CD1c-positive myeloid dendritic cell (primary cell): ENCODE data around the gene C11orf71.

ENCODE experiments used
- DNase-seq: peaks from one replicate; pipeline ENCODE4 v3.0.0-alpha.2; 2016; ENCODE audit errors: extremely low spot score

Gene C11orf71, protein sequence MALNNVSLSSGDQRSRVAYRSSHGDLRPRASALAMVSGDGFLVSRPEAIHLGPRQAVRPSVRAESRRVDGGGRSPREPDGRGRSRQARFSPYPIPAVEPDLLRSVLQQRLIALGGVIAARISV

GRCh38 chr11:114400216-114400914 lies at the start of gene C11orf71, which contains the start of gene RBM7:
Gene C11orf71, minus strand, starts transcription at chr11:114400511. Its CDS starts 180 bp downstream, at chr11:114400331.
Gene RBM7, plus strand, starts transcription at chr11:114400666. Its CDS starts 6 bp downstream, at chr11:114400672.
- peak; percentile 100 for DNase-seq

GRCh38 chr11:114449845-114450244 lies 49.5 kb upstream of the C11orf71 start:
- no peak for DNase-seq

- no peak for DNase-seq
Observed at GRCh38 chr11:114448749-114449482, 48.6 kb upstream of the C11orf71 start.

- no peak for DNase-seq
Observed at GRCh38 chr11:114447892-114448291, 47.6 kb upstream of the C11orf71 start.

GRCh38 chr11:114447444-114447843 lies 47.1 kb upstream of the C11orf71 start:
- no peak for DNase-seq

- DNase-seq = no peak
Observed at GRCh38 chr11:114442536-114442935, 42.2 kb upstream of the C11orf71 start.

- DNase-seq = no peak
Observed at GRCh38 chr11:114441921-114442320, 41.6 kb upstream of the C11orf71 start.

DNA sequence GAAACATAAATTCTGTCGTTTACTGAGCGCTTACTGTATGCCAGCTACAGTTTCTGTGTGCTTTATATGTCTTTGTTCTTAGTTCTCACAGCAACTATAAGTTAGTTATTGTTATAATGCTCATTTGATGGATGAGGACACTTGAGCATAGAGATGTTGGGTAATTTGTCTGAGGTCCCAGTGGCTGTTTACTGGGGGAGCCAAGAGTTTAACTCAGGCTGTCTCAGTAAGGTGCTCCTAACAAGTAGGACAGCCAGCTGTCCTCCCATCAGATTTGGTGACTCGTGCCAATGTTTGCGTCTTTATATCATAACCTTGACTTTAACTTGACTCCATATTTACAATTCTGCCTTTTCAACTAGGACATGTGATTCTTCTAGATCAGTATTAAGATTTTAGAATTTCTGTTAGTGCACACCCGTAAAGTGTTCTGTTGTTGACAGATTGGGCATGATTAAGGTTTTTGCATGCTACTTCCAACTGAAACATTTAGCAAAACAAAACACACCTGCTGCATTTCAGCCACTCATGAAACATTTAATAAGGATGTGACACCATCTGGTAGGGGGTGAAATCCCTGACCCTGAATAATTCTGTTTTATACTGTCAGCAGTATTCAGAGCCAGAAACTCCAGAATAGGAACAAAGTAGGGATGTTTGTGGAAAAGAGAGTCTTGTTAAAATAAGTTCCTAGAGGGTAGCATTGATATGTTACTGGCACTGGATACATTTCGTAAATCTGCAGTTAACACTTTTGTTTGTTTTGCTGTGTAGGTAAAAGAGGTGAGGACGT lies 40.9 kb upstream of the C11orf71 start:
- no peak for DNase-seq

DNA sequence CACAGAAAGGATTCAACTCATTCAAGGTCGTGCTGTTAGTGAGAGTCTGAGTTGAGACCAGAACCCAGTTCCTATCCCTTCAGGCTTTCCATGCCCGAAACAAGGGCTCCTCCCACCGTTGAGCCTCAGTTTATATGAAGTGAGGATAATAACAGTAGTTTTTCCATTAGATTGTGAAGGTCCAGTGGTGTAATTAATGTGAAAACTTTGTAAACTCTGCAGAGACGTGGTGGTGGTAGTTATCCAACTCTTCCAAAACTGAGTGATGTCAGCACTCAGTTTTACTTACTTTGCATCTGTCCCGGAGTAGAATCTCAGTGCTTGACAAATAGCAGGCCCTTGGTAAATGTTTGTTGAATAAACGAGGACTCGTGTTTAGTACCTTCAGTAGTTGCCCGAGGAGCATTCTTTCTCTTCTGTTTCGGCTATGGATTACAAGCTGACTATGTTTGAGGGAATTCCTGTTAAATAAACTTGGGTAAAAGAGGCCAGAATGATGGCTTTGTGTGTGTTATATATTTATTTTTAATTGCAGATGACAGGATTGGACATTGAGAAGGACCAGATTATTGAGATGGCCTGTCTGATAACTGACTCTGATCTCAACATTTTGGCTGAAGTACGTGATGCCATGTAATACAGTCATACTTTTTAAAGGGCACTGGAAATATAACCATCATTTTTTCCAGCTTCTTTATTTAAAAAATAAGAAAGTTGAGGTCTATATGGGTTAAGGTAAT lies 40.0 kb upstream of the C11orf71 start:
- DNase-seq = no peak

DNA sequence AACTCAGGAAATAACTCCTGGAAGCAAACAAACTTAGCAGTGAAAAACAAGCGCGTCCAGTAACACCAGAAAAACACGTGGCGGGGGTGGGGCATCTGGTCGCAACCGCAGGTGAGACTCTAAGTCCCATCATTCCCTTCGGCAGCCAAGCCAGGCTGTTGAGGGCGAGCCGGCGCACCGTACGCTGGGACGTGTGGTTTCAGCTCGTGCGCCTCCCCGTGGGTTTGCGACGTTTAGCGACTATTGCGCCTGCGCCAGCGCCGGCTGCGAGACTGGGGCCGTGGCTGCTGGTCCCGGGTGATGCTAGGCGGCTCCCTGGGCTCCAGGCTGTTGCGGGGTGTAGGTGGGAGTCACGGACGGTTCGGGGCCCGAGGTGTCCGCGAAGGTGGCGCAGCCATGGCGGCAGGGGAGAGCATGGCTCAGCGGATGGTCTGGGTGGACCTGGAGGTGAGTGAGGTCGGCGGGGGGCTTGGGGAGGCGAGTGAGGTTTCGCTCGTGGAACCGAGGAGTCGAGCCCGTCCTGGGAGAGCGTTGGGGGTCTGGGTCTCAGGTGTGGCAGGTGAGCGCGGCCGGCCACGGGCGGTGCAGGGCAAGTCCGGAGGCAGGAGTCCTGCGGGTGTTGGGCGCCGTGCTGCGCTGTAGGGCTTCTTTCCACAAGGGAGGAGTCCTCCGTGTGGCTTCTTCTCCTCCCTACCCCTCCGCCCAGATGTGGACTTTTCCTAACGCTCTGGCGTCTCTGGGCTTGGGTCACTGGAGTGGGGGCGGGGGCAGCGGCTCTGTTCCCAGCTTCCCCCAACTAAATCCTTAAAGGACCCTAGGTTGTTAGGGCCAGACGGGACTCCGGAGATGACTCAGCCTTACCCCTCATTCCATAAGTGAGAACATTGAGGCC lies 39.2 kb upstream of the C11orf71 start, which contains the start of gene REXO2:
Gene REXO2 (plus strand): TSS at position 239 of the 892 bp plus-strand sequence. CDS start 62 bp downstream, at position 301.
- DNase-seq = peak; percentile 95

GRCh38 chr11:114438303-114438702 lies 38.0 kb upstream of the C11orf71 start:
- DNase-seq = no peak

GRCh38 chr11:114433376-114433775 lies 33.1 kb upstream of the C11orf71 start:
- no peak for DNase-seq

GRCh38 chr11:114432893-114433292 lies 32.6 kb upstream of the C11orf71 start:
- DNase-seq = no peak

DNA sequence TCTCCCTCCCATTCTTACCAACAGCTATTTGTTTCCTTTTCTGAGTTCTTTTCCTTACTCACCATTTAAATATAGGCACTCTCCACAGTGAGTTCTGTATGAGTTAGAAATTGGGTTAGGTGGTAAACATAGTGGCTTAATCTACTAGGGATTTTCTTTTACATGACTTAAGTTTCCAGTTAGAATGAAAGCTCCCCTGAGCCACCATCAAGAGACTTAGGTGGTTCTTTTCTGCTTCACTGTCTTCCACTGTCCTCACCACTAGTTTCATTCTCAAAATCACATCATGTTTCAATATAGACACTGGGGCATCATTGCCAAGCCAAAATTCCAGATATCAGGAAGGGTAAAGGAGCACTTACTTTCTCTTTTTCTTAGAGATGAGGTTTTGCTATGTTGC lies 30.0 kb upstream of the C11orf71 start:
- no peak for DNase-seq

DNA sequence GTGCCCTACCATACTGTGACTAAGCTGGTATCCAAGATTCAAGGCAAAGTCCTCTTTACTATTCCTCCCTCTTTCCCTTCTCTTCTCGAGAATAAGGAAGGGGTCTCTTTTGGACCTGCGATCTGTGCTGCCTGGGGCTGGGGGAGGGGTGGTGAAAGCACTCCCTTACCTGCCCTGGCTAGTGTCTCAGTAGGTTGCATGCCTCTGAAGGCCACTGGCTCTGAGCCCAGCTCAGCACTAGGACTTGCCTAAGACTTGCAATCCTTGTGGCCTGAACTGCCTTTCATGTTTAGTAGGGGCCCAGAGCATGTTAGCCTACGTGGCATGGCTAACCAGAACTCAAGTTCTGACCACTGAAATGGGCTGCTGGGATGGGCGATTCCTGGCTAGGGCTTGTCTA lies 26.0 kb upstream of the C11orf71 start:
- DNase-seq = no peak

- DNase-seq = no peak
Observed at GRCh38 chr11:114416441-114416961, 16.2 kb upstream of the C11orf71 start.

GRCh38 chr11:114413958-114414357 lies 13.6 kb upstream of the C11orf71 start:
- no peak for DNase-seq

GRCh38 chr11:114412946-114413345 lies 12.6 kb upstream of the C11orf71 start:
- DNase-seq = no peak

GRCh38 chr11:114401311-114401710 lies 1.0 kb upstream of the C11orf71 start:
- DNase-seq = peak; percentile 49

DNA sequence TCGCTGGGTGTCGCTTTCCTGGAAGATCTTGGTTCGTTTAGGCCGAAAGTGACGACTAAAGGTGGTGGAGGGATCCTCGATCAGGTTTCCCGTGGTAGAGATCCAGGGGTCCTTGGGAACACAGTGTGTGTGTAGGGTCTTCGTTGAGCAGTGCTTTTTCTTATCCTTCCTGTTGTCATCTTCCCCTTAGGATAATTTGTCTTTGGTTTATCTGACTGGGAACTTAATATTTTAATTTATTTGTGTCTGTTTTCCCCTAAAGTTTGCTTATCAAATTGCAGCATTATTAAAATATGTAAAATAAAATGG lies 558 bp upstream of the C11orf71 start:
- no peak for DNase-seq
